Stimulated activated naive CD8-positive, alpha-beta T cell treated with anti-CD3 and anti-CD28 coated beads, Interleukin-15, Interleukin-2, amounts not matched to agents 100 ng/mL and 50 ng/mL, for 24 hours (primary cell): ENCODE measurements around the gene PLA2G12B.
"Not testable (repeated sequence)": the region's sequence is repeated elsewhere in the genome, so short reads cannot be mapped to it uniquely, and the experiment has no call there.

Source experiments
- H3K27ac Mint-ChIP-seq: one replicate; pipeline ENCODE4 v1.8.0; 2021; ENCODE audit warnings: mild to moderate bottlenecking, mixed read lengths
- H3K27me3 Mint-ChIP-seq: one replicate; pipeline ENCODE4 v1.8.0; 2021; ENCODE audit warnings: mixed read lengths
- H3K36me3 Mint-ChIP-seq: one replicate; pipeline ENCODE4 v1.8.0; 2021; ENCODE audit warnings: low read depth, mixed read lengths
- H3K4me1 Mint-ChIP-seq: one replicate; pipeline ENCODE4 v1.8.0; 2021; ENCODE audit warnings: low read depth, mixed read lengths
- H3K4me3 Mint-ChIP-seq: one replicate; pipeline ENCODE4 v1.8.0; 2021; ENCODE audit warnings: mild to moderate bottlenecking, mixed read lengths
- H3K9me3 Mint-ChIP-seq: one replicate; pipeline ENCODE4 v1.8.0; 2021; ENCODE audit warnings: mixed read lengths

The PLA2G12B gene

GRCh38 chr10:72918352-72918751 is 36.3 kb downstream of the PLA2G12B start:
- Mint-ChIP-seq H3K27me3 (peaks cover 23% of the 10 kb centered on the region), H3K4me3 (no peak overlapping the region), H3K9me3 (peaks cover 14% of the 10 kb centered on the region), H3K27ac (no peak overlapping the region), H3K36me3 (no peaks in the 10 kb centered on the region), H3K4me1 (no peaks in the 10 kb centered on the region)

- not testable (repeated sequence) for H3K36me3 Mint-ChIP-seq, H3K27ac Mint-ChIP-seq, H3K4me1 Mint-ChIP-seq, H3K4me3 Mint-ChIP-seq
- Mint-ChIP-seq H3K27me3 (peaks cover 23% of the 10 kb centered on the region), H3K9me3 (peaks cover 14% of the 10 kb centered on the region)
Observed at GRCh38 chr10:72917803-72918332, 36.7 kb downstream of the PLA2G12B start.

- H3K27me3 Mint-ChIP-seq = peaks cover 19% of the 10 kb centered on the region
- not testable (repeated sequence) for H3K4me3 Mint-ChIP-seq, H3K9me3 Mint-ChIP-seq, H3K4me1 Mint-ChIP-seq, H3K36me3 Mint-ChIP-seq, H3K27ac Mint-ChIP-seq
Observed at GRCh38 chr10:72917201-72917600, 37.4 kb downstream of the PLA2G12B start.

GRCh38 chr10:72913287-72913686 is 41.3 kb downstream of the PLA2G12B start:
- H3K36me3 Mint-ChIP-seq = no peaks in the 10 kb centered on the region
- H3K4me1 Mint-ChIP-seq = no peaks in the 10 kb centered on the region
- H3K27ac Mint-ChIP-seq = no peak overlapping the region
- peaks cover 3% of the 10 kb centered on the region for H3K27me3 Mint-ChIP-seq
- H3K4me3 Mint-ChIP-seq = no peak overlapping the region
- no peaks in the 10 kb centered on the region for H3K9me3 Mint-ChIP-seq

GRCh38 chr10:72912736-72913135 is 41.9 kb downstream of the PLA2G12B start:
- Mint-ChIP-seq H3K36me3 (no peaks in the 10 kb centered on the region), H3K4me1 (no peaks in the 10 kb centered on the region), H3K27ac (no peak overlapping the region), H3K9me3 (no peaks in the 10 kb centered on the region), H3K27me3 (peaks cover 3% of the 10 kb centered on the region), H3K4me3 (no peak overlapping the region)

- H3K27ac Mint-ChIP-seq = no peak overlapping the region
- H3K27me3 Mint-ChIP-seq = peaks cover 3% of the 10 kb centered on the region
- no peak overlapping the region for H3K4me3 Mint-ChIP-seq
- no peaks in the 10 kb centered on the region for H3K36me3 Mint-ChIP-seq
- H3K4me1 Mint-ChIP-seq = no peaks in the 10 kb centered on the region
- H3K9me3 Mint-ChIP-seq = no peaks in the 10 kb centered on the region
Observed at GRCh38 chr10:72911758-72912157, 42.8 kb downstream of the PLA2G12B start.

- Mint-ChIP-seq H3K4me1 (no peaks in the 10 kb centered on the region), H3K36me3 (no peaks in the 10 kb centered on the region), H3K9me3 (no peaks in the 10 kb centered on the region)
Observed at GRCh38 chr10:72910705-72911104, 43.9 kb downstream of the PLA2G12B start.

GRCh38 chr10:72906446-72906845 is 48.2 kb downstream of the PLA2G12B start:
- Mint-ChIP-seq H3K4me3 (no peak overlapping the region), H3K36me3 (no peaks in the 10 kb centered on the region), H3K27ac (no peak overlapping the region), H3K9me3 (no peaks in the 10 kb centered on the region), H3K4me1 (no peaks in the 10 kb centered on the region), H3K27me3 (no peaks in the 10 kb centered on the region)

More at GRCh38 chr10:72910705-72911104, 43.9 kb downstream of the PLA2G12B start:
- Mint-ChIP-seq H3K27ac (no peak overlapping the region), H3K4me3 (no peak overlapping the region), H3K27me3 (peaks cover 3% of the 10 kb centered on the region)

GRCh38 chr10:72904806-72905205 is 49.8 kb downstream of the PLA2G12B start:
- Mint-ChIP-seq H3K4me3 (no peak overlapping the region), H3K4me1 (no peaks in the 10 kb centered on the region)

GRCh38 chr10:72903941-72904446 is 50.6 kb downstream of the PLA2G12B start:
- not testable (repeated sequence) for H3K27ac Mint-ChIP-seq, H3K4me3 Mint-ChIP-seq

More at GRCh38 chr10:72904806-72905205, 49.8 kb downstream of the PLA2G12B start:
- Mint-ChIP-seq H3K9me3 (no peaks in the 10 kb centered on the region), H3K27ac (no peak overlapping the region), H3K36me3 (no peaks in the 10 kb centered on the region), H3K27me3 (no peaks in the 10 kb centered on the region)

GRCh38 chr10:72899545-72899944 is 55.1 kb downstream of the PLA2G12B start:
- H3K36me3 Mint-ChIP-seq = no peaks in the 10 kb centered on the region
- H3K27ac Mint-ChIP-seq = no peak overlapping the region
- H3K9me3 Mint-ChIP-seq = no peaks in the 10 kb centered on the region
- no peaks in the 10 kb centered on the region for H3K4me1 Mint-ChIP-seq
- H3K4me3 Mint-ChIP-seq = no peak overlapping the region
- H3K27me3 Mint-ChIP-seq = no peaks in the 10 kb centered on the region

More at GRCh38 chr10:72903941-72904446, 50.6 kb downstream of the PLA2G12B start:
- H3K4me1 Mint-ChIP-seq, H3K9me3 Mint-ChIP-seq, H3K36me3 Mint-ChIP-seq, H3K27me3 Mint-ChIP-seq: not testable (repeated sequence)

- H3K4me3 Mint-ChIP-seq = no peak overlapping the region
- H3K36me3 Mint-ChIP-seq = no peaks in the 10 kb centered on the region
- H3K27ac Mint-ChIP-seq = no peak overlapping the region
- no peaks in the 10 kb centered on the region for H3K4me1 Mint-ChIP-seq
- H3K27me3 Mint-ChIP-seq = no peaks in the 10 kb centered on the region
- H3K9me3 Mint-ChIP-seq = no peaks in the 10 kb centered on the region
Observed at GRCh38 chr10:72898616-72899015, 56.0 kb downstream of the PLA2G12B start.

GRCh38 chr10:72895236-72895850 is 59.3 kb downstream of the PLA2G12B start:
- H3K9me3 Mint-ChIP-seq = no peaks in the 10 kb centered on the region
- H3K27ac Mint-ChIP-seq = no peak overlapping the region
- no peaks in the 10 kb centered on the region for H3K36me3 Mint-ChIP-seq
- no peaks in the 10 kb centered on the region for H3K4me1 Mint-ChIP-seq
- H3K27me3 Mint-ChIP-seq = no peaks in the 10 kb centered on the region
- H3K4me3 Mint-ChIP-seq = no peak overlapping the region

GRCh38 chr10:72893136-72893798 is 61.3 kb downstream of the PLA2G12B start, which contains the start of gene OIT3:
Gene OIT3 (plus strand): TSS chr10:72893739. CDS start chr10:72893799, 60 bp downstream.
- Mint-ChIP-seq H3K9me3 (no peaks in the 10 kb centered on the region), H3K4me1 (peaks cover 4% of the 10 kb centered on the region), H3K27me3 (no peaks in the 10 kb centered on the region), H3K27ac (no peak within 1 kb of the TSS), H3K4me3 (no peak within 1 kb of the TSS), H3K36me3 (peaks cover 6% of the 10 kb centered on the region)

- no peaks in the 10 kb centered on the region for H3K9me3 Mint-ChIP-seq
- peaks cover 23% of the 10 kb centered on the region for H3K36me3 Mint-ChIP-seq
- no peak overlapping the region for H3K27ac Mint-ChIP-seq
- H3K4me1 Mint-ChIP-seq = peaks cover 23% of the 10 kb centered on the region
- no peaks in the 10 kb centered on the region for H3K27me3 Mint-ChIP-seq
- no peak overlapping the region for H3K4me3 Mint-ChIP-seq
Observed at GRCh38 chr10:72890086-72890485, 64.5 kb downstream of the PLA2G12B start.
